Measurements from ENCODE around the gene HOXC11. TPM values are rescaled to one million over a fixed set of nuclear protein-coding genes. Genes with fewer than 3 reads are reported as not detected.

The HOXC11 gene
- total RNA-seq, 4 donors from 2014 or later: 4.9 to 10.7 (median 6.2) TPM

DNA sequence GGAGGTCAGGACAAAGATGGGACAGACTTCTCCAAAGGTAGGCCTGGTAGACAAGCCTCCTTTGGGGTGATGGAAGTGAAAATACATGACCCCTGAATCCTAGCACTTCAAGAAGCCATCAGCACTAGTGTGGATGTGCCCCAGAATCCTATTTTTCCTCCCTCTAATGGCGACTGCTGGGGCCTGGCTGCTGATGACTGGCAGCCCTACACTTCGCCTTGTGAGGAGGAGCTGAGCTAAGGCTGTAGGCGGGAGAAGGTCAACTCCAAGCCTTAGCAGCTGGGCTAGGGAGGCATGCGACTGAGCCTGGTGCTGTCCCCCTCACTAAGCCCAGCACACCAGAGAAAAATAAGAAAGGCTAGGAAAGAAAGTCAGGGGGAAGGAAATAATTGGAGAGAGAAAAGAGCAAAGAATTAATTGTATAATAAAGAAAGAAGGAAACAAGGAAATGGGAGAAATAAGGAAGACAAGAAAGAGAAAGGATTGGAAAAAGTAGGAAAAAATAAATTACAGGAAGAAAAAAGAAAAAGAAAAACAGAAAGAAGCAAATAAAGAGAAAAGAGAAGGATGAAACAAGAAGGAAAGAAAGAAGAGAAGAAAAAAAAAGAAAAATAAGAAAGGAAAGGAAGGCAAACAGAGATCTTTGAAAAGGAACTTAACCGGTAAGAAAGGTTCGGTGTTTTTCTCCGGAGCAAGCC lies 7.3 kb downstream of the HOXC11 start:
- no peak overlapping the region for H3K4me3 ChIP-seq (ENCODE audit: low read depth, poor library complexity, severe bottlenecking)
- intact Hi-C loops (cut with DNase I; ENCODE audit: low total_unique reads): no loop called here
- WGBS, 2 donors: 11 to 27% methylated on average over 6 to 7 of the region's 7 CpGs
- TF ChIP-seq POLR2A (IDR thresholded peaks at IDR 0.05): no peak
- TF ChIP-seq, protein P1, sequence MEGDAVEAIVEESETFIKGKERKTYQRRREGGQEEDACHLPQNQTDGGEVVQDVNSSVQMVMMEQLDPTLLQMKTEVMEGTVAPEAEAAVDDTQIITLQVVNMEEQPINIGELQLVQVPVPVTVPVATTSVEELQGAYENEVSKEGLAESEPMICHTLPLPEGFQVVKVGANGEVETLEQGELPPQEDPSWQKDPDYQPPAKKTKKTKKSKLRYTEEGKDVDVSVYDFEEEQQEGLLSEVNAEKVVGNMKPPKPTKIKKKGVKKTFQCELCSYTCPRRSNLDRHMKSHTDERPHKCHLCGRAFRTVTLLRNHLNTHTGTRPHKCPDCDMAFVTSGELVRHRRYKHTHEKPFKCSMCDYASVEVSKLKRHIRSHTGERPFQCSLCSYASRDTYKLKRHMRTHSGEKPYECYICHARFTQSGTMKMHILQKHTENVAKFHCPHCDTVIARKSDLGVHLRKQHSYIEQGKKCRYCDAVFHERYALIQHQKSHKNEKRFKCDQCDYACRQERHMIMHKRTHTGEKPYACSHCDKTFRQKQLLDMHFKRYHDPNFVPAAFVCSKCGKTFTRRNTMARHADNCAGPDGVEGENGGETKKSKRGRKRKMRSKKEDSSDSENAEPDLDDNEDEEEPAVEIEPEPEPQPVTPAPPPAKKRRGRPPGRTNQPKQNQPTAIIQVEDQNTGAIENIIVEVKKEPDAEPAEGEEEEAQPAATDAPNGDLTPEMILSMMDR (IDR thresholded peaks at IDR 0.05): no peak
- DNase-seq (ENCODE audit: low spot score in 2 of 2): no peak

DNA sequence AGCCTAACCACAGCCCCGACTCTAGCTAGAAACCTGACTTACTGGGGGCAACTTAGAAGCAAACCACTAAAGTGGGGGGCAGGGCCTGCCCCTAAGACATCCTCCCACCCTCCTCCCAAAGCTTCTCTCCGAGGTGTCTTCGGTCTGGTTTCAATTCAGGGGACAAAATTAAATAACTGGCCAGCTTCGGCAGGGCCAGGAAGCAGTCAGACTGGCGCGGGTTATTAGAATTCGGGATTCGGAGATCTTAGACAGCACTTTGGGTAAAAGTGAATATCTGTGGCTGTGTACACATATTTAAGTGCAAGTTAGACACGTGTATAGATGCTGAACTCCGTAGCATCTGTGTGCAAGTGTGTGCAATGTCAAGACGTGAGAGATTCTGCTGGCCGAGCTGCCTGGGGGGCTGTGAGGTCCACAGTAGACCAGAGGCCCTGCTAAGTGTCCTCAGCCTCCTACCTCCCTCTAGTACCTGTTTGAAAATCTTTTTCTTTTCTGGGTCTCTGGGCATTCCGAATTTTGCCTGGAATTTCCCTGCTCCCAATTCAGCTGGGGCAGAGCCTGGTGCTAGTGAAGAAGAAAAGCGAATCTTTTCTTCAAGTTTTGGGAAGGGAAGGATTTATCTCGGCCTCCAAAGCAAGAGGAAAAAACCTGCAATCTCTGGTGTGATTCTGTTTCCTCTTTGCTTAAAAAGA lies 8.0 kb downstream of the HOXC11 start:
- DNase-seq (ENCODE audit: low spot score in 2 of 2): no peak
- intact Hi-C loops (cut with DNase I; ENCODE audit: low total_unique reads): no loop called here
- TF ChIP-seq, protein P1 (IDR thresholded peaks at IDR 0.05): no peak
- no peak for TF ChIP-seq POLR2A (IDR thresholded peaks at IDR 0.05)
- no peak overlapping the region for H3K4me3 ChIP-seq (ENCODE audit: low read depth, poor library complexity, severe bottlenecking)
- 17 to 22% methylated on average over 15 of the region's 15 CpGs for WGBS, 2 donors

DNA sequence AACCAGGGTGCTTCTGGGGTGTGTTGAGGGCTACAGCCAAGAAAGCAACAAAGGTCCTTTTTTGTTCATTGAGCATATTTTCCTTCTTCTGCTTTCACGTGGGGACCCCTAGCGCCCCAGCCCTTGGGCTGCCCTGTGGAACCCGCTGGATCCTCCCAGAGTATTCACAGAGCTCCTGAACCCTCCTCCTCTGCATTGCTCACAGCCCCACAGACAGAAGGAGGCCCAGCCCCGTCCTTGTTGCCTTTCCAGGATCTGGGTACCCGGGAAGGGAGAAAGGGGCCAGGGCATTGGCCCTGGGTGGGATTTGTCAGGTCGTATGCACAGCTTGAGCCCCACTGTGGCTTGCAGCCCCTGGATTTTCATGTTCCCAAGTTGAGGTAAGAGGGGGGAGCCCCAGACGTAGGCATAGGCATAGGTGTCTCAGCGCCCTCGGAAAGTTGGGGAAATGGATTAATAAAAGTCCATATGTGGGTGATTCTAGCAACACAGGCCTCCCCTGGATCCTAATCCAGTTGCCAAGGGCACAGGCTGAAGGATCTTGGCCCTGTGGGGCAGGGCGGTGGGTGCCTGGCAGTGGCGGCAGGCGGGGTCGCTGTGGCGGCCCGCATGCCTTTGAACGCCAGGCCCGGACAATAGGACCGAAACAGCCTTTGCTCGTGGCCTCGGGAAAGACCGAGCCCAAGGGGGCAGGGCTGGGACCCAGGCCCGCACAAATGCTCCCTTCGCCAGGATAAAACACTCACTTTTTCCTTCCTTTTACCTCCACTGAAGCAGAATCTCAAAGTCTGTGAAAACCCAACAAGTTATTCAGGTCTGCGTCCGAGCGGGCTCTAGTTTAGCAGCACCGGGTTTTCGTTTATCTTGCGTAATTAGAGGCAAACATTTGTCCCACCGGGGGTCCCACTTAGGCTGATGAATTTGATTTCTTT lies 9.0 kb downstream of the HOXC11 start:
- DNase-seq (ENCODE audit: low spot score in 2 of 2): no peak
- TF ChIP-seq POLR2A (IDR thresholded peaks at IDR 0.05): no peak
- intact Hi-C loops (cut with DNase I; ENCODE audit: low total_unique reads): no loop called here
- peak overlapping the region; percentile 10 for H3K4me3 ChIP-seq (ENCODE audit: low read depth, poor library complexity, severe bottlenecking)
- WGBS, 2 donors: 10 to 13% methylated on average over 30 of the region's 30 CpGs

DNA sequence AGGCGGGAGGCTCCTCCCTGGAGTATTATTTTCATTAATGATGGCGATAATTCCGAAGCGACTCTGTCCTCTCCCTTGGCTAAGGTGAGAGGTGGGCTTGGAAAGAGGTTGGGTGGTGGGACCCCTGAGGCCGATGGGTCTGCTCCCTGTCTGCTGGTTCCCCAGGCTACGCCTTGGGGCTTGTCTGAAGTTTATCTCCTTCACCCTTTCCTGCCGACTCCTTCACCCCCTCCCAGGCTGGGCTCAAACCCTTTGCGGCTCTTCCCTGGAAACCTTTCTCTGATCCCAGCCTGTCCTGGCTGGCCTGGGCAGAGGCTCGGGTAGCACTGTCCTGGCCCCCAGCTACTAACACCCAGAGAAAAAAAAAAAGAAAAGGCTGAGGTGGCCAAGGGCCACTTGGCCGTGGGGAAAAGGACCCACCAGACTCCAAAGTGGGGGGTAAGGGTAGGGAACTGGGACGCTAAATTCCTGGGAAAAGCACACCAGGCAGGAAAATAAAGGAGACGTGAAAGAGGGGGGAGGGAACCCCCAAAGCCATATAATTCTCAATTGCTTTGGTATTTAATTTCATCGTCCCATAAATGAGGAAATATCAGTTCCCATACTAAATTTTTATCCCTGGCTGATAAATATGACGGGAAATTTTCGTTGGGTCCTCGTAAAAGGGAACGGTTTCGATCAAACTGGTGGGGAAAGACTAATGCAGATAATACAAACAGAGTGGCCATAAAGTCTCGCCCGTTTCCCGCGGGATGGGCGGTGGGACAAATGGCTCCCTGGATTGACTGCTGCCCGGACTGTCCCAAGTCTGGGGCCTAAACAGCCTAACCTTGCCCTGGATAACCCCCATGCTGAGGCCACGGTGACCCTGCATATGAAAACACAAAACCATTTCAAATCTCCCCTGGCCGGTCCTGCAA lies 10.0 kb downstream of the HOXC11 start:
- TF ChIP-seq, protein P1 (IDR thresholded peaks at IDR 0.05): no peak
- no peak for TF ChIP-seq POLR2A (IDR thresholded peaks at IDR 0.05)
- no peak for DNase-seq (ENCODE audit: low spot score in 2 of 2)
- H3K4me3 ChIP-seq (ENCODE audit: low read depth, poor library complexity, severe bottlenecking): no peak overlapping the region
- intact Hi-C loops (cut with DNase I; ENCODE audit: low total_unique reads): no loop called here
- WGBS, 2 donors: 7 to 16% methylated on average over 26 of the region's 26 CpGs

DNA sequence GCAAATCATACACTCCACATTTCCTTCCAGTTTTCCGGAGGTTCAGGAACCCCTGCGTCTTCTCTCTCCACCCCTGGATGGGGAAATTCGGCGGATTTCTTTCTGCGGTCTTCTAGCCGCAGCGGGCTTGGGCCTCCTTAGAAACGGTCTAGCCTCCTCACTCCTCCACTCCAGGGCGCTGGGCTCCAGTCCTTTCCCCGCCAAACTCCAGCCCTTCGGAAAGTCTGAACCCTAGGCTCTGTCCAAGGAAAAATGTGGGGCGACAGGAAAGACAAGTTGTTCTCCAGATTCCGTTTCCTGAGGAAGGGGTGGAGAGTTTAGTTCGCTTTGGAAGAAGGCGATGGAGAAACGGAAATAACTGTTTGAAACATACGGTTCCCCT lies 10.6 kb downstream of the HOXC11 start:
- TF ChIP-seq, protein P1 (IDR thresholded peaks at IDR 0.05): no peak
- TF ChIP-seq POLR2A (IDR thresholded peaks at IDR 0.05): no peak
- no peak overlapping the region for H3K4me3 ChIP-seq (ENCODE audit: low read depth, poor library complexity, severe bottlenecking)
- 5 to 8% methylated on average over 17 of the region's 17 CpGs for WGBS, 2 donors
- intact Hi-C loops (cut with DNase I; ENCODE audit: low total_unique reads): no loop called here
- no peak for DNase-seq (ENCODE audit: low spot score in 2 of 2)
